EL (cell line): ENCODE results near the gene ETV2.
"Not testable (repeated sequence)": the region's sequence is repeated elsewhere in the genome, so short reads cannot be mapped to it uniquely, and the experiment has no call there.

Experiments used
- DNase-seq: peaks from one replicate; pipeline ENCODE4 v3.0.0-alpha.2; 2016

ETV2 gene, protein sequence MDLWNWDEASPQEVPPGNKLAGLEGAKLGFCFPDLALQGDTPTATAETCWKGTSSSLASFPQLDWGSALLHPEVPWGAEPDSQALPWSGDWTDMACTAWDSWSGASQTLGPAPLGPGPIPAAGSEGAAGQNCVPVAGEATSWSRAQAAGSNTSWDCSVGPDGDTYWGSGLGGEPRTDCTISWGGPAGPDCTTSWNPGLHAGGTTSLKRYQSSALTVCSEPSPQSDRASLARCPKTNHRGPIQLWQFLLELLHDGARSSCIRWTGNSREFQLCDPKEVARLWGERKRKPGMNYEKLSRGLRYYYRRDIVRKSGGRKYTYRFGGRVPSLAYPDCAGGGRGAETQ

DNA sequence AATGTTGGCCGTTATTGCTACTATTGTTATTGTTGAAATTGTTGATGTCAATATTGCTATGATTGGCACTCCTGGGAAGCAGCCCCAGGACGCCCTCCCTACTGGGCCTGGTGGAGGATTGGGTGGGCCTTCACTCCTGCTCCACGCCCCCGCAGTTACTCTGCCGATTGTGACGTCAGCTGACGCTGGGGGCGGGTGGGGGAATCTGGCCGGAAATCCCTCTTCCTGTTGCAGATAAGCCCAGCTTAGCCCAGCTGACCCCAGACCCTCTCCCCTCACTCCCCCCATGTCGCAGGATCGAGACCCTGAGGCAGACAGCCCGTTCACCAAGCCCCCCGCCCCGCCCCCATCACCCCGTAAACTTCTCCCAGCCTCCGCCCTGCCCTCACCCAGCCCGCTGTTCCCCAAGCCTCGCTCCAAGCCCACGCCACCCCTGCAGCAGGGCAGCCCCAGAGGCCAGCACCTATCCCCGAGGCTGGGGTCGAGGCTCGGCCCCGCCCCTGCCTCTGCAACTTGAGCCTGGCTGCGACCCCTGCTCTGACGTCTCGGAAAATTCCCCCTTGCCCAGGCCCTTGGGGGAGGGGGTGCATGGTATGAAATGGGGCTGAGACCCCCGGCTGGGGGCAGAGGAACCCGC lies at the start of gene ETV2:
TSS of gene ETV2 (plus strand) at position 231 of the 637 bp plus-strand sequence. CDS start 716 bp downstream, outside the sequence.
- DNase-seq, result peak; percentile 47

DNA sequence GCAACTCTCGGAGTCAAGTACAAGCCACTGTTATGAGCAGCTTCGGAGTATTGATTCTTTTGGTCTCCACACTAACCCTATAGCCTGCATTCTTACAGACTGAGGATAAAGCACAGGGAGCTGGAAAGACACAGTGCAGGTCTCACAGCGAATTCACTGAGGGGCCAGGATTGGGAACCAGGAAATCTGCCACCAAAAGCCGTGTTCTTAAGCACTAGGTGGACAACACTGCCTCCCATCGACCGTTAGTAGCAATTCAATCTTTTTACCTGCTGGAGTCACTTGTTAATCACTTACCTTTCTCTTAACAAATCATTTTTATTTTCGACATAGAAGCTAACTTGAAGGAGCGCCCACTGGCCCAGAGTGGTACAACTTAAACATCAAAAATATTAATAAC lies 49.3 kb upstream of the ETV2 start:
- DNase-seq, result peak; percentile 29

DNA sequence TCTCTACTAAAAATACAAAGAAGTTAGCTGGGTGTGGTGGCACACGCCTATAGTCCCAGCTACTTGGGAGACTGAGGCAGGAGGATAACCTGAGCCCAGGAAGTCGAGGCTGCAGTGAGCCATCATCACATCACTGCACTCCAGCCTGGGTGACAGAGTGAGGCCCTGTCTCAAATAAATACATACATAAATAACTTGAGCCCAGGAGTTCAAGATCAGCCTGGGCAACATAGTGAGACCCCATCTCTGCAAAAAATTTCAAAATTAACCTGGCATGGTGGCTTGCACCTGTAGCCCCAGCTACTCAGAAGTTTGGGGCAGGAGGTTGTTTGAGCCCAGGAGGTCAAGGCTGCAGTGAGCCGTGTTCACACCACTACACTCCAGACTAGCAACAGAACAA lies 46.5 kb upstream of the ETV2 start:
- not testable (repeated sequence) for DNase-seq

DNA sequence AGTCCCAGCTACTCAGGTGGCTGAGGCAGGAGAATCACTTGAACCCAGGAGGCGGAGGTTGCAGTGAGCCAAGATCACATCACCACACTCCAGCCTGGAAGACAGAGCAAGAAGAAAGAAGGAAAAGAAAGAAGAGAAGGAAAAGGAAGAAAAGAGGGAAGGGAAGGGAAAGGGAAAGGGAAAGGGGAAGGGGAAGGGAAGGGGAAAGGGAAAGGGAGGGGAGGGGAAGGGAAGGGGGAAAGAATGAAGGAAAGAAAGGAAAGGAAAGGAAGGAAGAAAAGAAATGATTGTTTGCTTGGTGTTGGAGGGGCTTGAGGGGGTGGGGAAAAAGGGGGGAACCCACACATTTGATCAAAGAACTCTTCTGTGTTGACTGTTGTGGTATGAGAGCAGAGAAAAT lies 45.6 kb upstream of the ETV2 start:
- no peak for DNase-seq

DNA sequence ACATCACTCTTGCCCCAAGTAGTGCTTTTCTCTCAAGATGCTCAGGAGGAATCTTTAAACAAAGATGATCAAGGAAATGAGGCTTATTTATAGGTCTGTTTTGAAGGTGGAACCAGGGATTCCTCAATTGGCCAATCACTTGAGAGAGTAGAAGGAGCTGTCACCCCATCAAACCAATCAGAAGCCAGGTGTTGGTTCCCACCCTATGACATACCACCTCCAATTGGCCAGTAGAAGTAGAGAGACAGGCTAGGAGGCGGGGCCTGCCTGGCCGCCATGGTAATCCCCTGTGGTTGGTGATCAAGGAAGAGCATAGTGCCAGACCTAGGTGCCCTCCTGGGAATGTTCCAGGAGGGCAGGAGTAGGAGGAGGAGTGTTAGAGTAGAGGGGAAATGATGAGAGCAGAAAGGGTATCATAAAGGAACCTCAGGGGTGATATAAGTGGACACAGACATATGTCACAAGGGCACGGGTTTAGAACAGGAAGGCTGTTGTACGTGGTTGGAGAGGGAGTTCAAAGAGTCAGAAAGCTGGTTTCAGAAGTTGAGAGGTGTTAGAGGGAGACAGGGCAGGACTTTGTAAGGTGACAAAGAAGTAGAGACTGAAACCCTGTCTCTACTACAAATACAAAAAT lies 45.1 kb upstream of the ETV2 start:
- DNase-seq, result peak; percentile 8

DNA sequence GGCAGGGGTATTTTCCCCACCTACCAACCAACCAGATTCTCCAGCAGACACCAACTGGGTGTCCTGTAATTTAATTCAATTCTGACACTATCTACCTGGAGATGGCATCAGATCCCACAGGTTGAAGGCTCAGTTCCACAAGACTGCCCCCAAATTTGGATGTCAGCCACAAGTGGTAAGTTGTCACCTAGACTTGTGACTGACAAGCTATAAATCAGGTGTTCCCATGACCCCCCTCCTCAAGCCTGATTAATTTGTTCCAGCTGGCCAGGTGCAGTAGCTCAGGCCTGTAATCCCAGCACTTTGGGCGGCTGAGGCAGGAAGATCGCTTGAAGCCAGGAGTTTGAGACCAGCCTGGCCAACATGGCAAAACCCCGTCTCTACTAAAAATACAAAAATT lies 39.6 kb upstream of the ETV2 start:
- DNase-seq, result no peak

DNA sequence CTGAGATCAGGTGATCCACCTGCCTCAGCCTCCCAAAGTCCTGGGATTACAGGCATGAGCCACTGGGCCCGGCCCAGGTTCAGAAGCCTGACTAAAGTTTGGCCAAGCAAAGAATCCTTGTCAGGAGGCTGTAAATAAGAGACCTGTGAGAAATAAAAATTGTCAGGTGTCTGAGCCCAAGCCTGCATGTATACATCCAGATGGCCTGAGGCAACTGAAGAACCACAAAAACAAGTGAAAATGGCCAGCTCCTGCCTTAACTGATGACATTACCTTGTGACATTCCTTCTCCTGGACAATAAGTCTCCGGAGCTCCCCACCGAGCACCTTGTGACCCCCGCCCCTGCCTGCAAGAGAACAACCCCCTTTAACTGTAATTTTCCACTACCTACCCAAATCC lies 37.1 kb upstream of the ETV2 start:
- DNase-seq, result not testable (repeated sequence)

DNA sequence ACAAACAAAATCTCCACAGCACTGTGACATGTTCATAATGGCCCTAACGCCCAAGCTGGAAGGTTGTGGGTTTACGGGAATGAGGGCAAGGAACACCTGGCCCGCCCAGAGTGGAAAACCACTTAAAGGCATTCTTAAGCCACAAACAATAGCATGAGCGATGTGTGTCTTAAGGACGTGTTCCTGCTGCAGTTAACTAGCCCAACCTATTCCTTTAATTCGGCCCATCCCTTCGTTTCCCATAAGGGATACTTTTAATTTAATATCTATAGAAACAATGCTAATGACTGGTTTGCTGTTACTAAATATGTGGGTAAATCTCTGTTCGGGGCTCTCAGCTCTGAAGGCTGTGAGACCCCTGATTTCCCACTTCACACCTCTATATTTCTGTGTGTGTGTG lies 34.4 kb upstream of the ETV2 start:
- not testable (repeated sequence) for DNase-seq

DNA sequence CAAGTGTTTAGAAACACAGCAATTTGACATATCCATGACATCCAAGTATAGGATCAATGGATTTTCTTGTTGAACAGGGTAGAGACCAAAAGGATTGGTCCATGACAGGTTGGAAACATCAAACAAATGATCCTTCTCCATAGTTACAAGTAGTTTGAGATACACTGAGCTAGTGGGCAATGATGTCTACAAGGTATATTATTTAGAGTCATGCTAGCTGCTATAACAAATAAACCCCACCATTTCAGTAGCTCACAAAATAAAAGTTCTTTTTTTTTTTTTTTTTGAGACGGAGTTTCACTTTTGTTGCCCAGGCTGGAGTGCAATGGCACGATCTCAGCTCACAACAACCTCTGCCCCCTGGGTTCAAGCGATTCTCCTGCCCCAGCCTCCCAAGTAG lies 33.9 kb upstream of the ETV2 start:
- DNase-seq, result no peak

DNA sequence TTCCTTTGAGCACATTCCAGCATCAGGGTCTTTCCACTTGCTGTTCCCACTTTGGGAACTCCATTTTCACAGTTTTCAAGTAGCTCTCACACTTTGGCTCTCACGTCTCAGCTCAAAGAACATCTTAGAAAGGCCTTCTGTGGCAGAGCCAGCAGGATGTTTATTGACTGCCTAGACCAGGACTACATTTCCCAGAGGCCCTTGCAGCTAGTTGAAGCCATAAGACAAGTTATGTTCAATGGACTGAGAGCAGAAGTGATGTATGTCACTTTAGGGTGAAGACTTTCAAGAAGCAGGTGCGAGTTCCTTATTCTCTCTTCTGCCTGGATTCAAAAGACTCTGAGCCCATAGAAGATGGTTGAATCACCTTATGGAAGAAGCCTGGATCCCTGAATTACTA lies 33.3 kb upstream of the ETV2 start:
- DNase-seq, result no peak

DNA sequence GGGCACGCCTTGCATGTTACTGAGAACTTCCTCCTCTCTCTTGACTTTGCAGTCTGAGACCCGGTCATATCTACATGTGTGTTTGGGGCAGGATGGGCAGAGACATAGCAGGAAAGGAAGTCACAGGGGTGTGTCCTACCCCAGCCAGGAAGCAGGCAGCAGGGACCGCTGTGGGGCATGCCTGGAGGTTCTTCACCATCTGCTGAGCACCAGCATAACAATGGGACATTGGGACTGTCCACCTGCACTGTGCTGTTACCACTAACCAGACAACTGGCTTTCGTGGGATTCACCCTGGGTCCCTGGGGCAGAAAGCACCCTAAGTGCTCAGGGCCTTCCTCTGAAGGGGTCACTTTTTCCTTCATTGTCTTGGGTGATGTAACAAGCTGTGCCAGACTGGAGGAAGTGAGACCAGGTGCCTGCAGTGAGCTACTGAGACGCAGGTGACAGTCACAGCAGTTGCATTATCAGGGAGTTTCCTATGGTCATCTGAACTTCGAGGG lies 31.6 kb upstream of the ETV2 start:
- DNase-seq, result no peak

DNA sequence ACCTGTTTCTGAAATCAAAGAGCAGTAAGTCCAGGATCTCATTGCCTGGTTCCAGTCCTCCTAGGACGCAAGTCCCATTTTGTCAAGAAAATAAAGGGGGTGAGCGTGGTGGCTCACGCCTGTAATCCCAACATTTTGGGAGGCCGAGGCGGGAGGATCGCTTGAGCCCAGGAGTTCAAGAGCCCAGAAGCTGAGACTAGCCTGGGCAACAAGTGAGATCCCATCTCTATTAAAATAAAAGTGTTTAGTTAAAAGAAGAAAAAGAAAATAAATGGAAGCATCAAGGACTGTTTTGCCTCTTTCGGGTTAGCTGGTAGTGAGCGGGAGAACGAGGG lies 29.4 kb upstream of the ETV2 start:
- DNase-seq, result no peak

DNA sequence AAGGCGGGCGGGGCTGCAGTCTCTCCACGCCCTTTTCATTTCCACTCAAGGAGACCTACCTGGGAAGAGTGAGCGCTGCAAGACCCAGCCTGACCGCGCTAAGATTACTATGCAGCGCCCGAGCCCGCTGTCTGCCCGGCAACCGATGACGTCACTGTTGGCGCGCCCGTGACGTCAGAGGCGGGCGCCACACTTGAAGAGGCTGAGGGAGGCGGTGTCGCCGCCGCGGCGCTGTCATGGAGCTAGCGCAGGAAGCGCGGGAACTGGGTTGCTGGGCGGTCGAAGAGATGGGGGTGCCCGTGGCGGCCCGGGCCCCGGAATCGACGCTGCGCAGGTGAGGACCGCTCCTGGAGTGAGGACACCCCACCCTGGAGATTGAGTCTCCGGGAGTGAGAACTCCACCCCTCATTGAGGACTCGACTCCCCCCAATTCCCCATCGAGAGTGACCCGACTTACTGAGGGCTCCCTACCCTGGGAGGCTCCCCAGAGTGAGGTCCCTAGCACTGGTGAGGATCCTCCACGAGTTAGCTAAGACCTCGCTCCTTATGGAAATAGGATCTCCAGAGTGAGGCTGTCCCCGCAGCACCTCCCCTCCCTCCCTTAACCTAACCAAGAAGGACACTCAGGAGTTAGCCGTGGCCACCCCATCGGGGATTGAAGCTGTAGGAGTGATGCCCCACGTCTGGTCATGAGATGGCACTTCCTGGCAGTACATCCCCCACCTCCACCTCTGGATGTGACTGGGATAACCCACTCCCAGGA lies 28.8 kb upstream of the ETV2 start, which contains the start of gene HAUS5:
TSS of gene HAUS5 (plus strand) at position 177 of the 763 bp plus-strand sequence. CDS start at position 237, 60 bp downstream.
- DNase-seq, result peak; percentile 89

DNA sequence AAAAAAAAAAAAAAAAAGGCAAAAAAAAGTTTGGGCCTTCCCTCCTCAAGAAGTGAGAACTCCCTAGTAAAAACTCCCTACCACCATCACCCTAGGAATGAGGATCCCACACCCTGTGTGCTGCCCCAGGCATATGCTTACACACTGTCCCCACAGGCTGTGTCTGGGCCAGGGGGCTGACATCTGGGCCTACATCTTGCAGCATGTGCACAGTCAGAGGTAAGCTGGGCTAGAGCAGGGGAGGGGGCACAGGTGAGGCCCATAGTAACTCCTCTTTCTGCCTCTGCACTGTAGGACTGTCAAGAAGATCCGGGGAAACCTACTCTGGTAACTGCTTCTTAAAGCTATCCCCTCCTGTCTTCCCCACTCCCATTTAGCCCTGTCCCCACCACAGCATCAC lies 28.0 kb upstream of the ETV2 start:
- DNase-seq, result no peak

DNA sequence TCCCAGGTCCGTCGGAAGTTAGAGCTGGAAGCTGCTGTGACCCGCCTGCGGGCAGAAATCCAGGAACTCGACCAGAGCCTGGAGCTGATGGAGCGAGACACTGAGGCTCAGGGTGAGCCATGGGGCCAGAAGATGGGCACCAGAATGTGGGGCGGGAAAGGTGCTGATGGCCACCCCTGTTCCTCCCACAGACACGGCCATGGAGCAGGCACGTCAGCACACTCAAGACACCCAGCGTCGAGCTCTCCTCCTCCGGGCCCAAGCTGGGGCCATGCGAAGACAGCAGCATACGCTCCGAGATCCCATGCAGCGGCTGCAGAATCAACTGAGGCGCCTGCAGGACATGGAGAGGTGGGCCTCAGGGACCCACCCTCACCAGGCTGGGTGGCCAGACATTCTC lies 26.5 kb upstream of the ETV2 start:
- DNase-seq, result no peak

DNA sequence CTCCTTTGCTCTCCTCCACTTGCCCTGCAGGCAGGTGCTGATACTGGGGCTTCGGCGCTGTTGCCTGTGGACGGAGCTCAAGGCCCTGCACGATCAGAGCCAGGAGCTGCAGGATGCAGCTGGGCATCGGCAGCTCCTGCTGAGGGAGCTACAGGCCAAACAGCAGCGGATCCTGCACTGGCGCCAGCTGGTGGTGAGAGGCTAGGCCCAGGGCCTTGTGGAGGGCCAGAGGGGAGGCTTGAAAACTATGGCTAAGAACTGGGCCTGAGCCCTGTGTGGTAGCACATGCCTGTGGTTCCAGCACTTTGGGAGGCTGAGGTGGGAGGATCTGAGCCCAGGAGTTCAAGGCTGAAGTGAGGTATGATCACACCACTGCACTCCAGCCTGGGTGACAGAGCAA lies 22.7 kb upstream of the ETV2 start:
- DNase-seq, result no peak

DNA sequence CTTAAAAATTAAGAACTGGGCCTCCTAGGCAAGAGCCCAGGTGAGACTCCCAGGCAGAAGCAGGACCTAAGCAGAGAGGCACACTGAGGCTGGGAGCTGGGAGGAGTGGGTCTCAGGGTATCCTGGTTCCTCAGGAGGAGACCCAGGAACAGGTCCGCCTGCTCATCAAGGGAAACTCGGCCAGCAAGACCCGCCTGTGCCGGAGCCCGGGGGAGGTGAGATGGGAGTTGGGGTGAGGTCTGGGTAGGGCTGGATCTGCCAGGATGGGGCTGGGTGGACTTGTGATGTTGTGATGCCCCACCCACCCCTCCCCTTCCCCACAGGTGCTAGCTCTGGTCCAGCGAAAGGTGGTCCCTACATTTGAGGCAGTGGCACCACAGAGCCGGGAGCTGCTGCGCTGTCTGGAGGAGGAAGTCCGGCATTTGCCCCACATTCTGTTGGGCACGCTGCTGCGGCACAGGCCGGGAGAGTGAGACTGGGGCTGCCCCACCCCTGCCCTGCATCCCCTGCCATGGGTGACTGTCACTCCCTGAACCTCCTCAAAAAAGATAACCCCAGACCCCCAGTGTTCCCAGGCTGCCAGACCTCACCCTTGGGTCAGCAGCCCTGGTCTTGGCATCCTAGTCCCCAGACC lies 22.1 kb upstream of the ETV2 start:
- DNase-seq, result no peak

DNA sequence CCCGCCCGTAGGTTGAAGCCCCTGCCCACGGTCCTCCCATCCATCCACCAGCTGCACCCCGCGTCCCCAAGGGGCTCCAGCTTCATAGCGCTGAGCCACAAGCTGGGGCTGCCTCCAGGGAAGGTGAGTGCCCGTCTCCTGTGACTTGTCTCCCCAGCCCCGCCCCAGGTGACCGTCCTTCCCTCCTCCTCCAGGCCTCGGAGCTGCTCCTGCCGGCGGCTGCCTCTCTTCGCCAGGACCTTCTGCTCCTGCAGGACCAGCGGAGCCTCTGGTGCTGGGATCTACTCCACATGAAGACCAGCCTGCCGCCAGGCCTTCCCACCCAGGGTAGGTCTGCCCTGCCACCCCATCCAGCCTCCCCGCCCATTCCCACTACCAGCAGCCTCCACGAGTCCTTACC lies 21.5 kb upstream of the ETV2 start:
- DNase-seq, result no peak

DNA sequence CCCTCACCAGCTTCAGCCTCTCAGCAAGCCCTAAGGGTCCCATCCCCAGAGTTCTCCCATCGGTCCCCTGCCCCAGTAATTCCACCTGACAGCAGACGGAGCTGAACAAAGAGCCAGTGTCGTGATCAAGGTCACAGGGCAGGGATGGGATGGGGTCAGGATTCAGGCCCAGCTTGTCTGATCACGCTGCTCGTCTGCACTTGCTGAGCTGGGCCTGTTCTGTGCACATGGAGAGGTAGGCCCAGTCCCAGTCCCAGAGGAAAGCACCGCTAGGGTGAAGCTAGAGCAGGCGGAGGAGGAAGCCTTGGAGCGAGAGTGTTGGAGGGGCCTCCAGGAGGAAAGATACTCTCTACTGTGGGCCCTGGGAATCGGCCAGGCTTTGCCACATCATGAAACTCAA lies 19.8 kb upstream of the ETV2 start:
- no peak for DNase-seq

DNA sequence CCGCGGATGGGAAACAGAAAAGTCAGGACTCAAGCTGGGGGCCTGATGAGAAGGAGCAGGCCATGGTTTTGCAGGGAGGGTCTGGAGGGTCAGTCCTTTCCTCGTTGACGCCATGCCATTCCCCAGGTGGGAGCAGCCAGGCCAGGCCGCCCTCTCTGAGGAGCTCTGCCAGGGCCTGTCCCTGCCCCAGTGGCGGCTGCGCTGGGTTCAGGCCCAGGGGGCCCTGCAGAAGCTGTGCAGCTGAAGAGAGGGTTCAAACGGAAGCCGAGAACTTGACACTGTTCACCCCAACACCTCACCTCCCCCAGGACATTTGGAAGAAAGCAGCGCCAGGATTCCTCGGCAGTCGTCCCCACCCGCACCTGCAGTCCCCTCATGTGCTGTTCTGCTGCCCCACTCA lies 18.8 kb upstream of the ETV2 start:
- no peak for DNase-seq

DNA sequence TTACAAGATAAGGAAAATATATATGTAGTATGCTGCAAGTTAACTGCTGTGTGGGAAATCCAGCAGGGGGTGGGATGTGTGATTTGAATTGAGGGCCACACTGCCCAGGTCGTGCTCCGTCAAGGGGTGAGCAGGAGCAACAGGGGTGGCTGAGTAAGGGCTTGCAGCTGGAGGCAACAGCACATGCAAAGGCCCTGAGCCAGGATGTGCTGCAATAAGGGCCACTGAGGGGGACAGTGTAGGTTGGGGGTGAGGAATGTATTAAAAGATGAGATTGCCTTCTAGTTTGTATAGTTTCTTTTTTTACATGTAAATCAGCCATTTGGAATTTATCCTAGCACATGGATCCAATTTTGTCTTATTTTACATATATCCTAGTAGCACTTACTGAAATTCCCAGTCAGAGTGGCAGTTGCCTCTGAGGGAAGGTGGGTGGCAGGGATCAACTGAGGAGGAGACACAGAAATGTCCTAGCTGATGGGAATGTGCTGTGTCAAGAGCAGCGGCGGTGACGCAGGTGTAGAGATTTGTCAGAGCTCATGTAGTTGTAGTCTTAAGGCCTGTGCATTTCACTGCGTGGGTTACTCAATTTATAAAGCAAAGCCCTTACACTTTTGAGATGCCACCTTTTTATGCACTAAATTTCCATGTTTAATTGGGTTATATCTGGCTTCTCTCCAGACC lies 18.1 kb upstream of the ETV2 start:
- DNase-seq, result no peak

DNA sequence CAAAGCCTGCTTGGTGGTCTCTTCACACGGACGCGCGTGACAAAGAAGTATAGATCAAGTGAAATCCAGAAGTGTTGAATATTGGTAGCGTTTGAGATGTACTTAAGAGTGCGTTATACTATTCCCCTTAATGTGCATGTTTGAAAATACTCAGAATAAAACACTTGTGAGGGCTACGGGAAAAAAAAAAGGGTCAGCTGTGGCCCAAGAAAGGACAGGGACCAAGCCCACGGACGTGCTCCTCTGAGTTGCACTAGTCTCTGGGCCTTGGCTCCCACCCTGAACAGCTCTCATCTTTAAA lies 13.3 kb upstream of the ETV2 start:
- DNase-seq, result no peak
